MCF 10A (cell line): ENCODE data around the gene VAPA. TPM values are rescaled to one million over a fixed set of nuclear protein-coding genes. Genes with fewer than 3 reads are reported as not detected.

ENCODE experiments used
- BruUV-seq: library from RNA; stranded (reverse); fragments of 400-500 nt; replicated peaks from 2 replicates; lab custom pipeline; 2021; lab: Mats Ljungman, UMichigan
- CTCF ChIA-PET: fragments of 300-600 bp; sonication (Branson Sonifier 250); formaldehyde crosslinking; extraction: SDS; loops from one replicate; lab custom pipeline; 2021; ENCODE audit warnings: antibody characterized with exemption, inconsistent platforms; lab: Yijun Ruan, JAX
- POLR2A ChIA-PET: fragments of 300-600, 350-650 bp; sonication (Branson Sonifier 250); formaldehyde crosslinking; extraction: SDS; loops from one replicate; lab custom pipeline; 2020; ENCODE audit warnings: antibody characterized with exemption, inconsistent platforms; lab: Yijun Ruan, JAX
- DNase-seq: peaks from one replicate; pipeline ENCODE4 v3.0.0-alpha.2; 2018; ENCODE audit not compliant: unreplicated experiment
- H3K27ac Mint-ChIP-seq: one replicate; pipeline ENCODE4 v1.8.0; 2022; ENCODE audit warnings: mild to moderate bottlenecking, low read depth, mixed read lengths; ENCODE audit not compliant: unreplicated experiment
- H3K27me3 Mint-ChIP-seq: one replicate; pipeline ENCODE4 v1.8.0; 2022; ENCODE audit warnings: mixed read lengths; ENCODE audit not compliant: insufficient read depth, unreplicated experiment
- H3K36me3 Mint-ChIP-seq: one replicate; pipeline ENCODE4 v1.8.0; 2022; ENCODE audit warnings: mild to moderate bottlenecking, moderate library complexity, mixed read lengths; ENCODE audit not compliant: insufficient read depth, unreplicated experiment
- H3K4me1 Mint-ChIP-seq: one replicate; pipeline ENCODE4 v1.8.0; 2022; ENCODE audit warnings: mixed read lengths; ENCODE audit not compliant: insufficient read depth, unreplicated experiment
- H3K4me3 Mint-ChIP-seq: one replicate; pipeline ENCODE4 v1.8.0; 2022; ENCODE audit warnings: mild to moderate bottlenecking, moderate library complexity, mixed read lengths; ENCODE audit not compliant: unreplicated experiment
- H3K9me3 Mint-ChIP-seq: one replicate; pipeline ENCODE4 v1.8.0; 2022; ENCODE audit warnings: mixed read lengths; ENCODE audit not compliant: unreplicated experiment
- intact Hi-C: fragments of 100-400 bp; cut with micrococcal nuclease; formaldehyde crosslinking; loops from 2 replicates; pipeline ENCODE4 v1.14.1; 2022
- total RNA-seq: library from RNA; stranded (reverse); gene quantifications from 2 replicates; pipeline ENCODE4 v1.2.3, GENCODE V29; 2022
- TF ChIP-seq, protein P1 (sequence below): fragments of 200-600 bp; IDR thresholded peaks from one replicate; pipeline ENCODE4 v1.8.0; 2022; ENCODE audit warnings: antibody characterized with exemption, mild to moderate bottlenecking; ENCODE audit not compliant: unreplicated experiment

VAPA gene
- total RNA-seq, 1 experiment from 2014 or later: 286 TPM

DNA sequence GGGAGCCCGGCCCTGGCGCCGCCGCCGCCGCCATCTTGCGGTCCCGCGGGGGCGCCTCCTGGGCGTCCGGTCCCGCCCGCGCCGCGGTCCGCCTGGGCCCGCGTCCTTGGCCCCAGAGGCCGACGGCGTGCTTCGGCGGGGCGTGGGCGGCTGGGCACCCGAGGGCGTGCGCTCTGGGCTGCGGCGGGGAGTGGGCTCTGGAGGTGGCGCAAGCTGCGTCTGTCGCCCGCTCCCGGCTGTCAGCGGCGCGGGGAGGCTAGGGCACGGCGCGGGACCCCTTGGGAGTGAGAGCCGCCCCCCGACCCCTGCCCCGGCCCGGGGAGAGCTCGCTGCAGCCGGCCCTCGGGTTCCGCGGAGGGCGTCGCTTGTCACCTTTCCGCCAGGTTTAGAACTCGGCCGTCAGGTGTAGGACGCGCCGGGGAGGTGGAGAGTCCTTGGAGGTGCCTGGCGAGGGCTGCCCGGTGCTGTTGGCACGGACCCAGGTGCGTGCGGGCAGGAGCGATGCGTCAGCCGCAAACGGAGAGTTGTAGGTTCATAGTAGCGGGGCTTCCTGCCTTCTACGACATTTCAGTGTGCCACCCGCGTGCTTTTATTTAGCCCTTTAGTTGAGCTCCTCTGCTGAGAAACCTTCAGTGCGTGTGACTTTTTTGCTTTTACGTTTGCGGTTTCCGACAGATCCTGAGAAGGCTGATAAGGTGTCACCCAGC is 921 bp downstream of the VAPA start:
- POLR2A ChIA-PET: interaction anchor here (0.6 to 3.6 kb wide), 42 partner anchors 10 to 814 kb away, joined by 3 to 57 read pairs (median 6); partner anchors contain the start of gene RAB31
- H3K4me1 Mint-ChIP-seq: peaks cover 13% of the 10 kb centered on the region
- no TSS peak for BruUV-seq

DNA sequence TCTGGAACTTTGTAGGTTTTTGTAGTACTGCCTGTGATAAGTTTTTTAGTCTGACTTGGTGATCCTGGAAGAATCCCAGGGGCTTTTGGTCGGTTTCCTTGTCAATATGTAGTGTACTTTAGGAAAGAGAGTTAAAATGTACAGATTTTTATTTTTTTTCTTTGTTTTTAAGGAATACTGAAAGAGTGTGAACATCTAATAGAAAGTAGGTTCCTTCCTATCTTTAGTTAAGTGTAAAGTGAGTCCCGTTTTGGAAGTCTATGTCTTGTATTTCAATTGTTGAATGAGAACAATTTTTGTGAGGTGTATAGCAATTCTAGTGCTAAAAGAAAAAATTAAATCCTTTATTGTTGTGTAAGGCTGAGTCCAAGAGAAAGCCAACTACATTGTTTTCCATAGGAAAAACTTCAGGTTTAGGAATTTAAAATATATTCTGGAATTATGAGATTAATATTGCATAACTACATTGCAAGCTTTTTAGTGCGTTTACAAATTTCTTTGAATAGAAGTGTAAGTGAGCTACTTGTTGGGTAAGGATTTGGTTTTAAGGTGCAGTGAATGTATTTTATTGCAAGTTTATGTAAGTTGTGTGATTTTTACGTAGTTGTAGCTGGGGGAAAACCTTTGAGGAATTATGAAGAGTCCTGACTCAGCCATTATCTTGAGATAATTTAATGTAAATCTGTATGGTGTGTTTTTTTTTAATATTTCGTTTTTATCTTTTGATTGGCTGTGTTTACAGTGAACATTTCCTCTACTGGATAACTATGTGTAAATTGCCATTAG is 1.7 kb downstream of the VAPA start:
- Mint-ChIP-seq H3K27ac (peak overlapping the region; percentile 96), H3K4me3 (peak overlapping the region; percentile 91), H3K27me3 (no peaks in the 10 kb centered on the region), H3K9me3 (no peaks in the 10 kb centered on the region), H3K4me1 (peaks cover 13% of the 10 kb centered on the region), H3K36me3 (no peaks in the 10 kb centered on the region)
- no peak for DNase-seq
- TF ChIP-seq, protein P1, sequence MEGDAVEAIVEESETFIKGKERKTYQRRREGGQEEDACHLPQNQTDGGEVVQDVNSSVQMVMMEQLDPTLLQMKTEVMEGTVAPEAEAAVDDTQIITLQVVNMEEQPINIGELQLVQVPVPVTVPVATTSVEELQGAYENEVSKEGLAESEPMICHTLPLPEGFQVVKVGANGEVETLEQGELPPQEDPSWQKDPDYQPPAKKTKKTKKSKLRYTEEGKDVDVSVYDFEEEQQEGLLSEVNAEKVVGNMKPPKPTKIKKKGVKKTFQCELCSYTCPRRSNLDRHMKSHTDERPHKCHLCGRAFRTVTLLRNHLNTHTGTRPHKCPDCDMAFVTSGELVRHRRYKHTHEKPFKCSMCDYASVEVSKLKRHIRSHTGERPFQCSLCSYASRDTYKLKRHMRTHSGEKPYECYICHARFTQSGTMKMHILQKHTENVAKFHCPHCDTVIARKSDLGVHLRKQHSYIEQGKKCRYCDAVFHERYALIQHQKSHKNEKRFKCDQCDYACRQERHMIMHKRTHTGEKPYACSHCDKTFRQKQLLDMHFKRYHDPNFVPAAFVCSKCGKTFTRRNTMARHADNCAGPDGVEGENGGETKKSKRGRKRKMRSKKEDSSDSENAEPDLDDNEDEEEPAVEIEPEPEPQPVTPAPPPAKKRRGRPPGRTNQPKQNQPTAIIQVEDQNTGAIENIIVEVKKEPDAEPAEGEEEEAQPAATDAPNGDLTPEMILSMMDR: no peak
- BruUV-seq: TSS peak; percentile 41
- intact Hi-C loops: loop anchor here (2.0 to 10.0 kb wide), 5 partner anchors 38 to 301 kb away; partner anchors contain the start of gene PPP4R1
- CTCF ChIA-PET: interaction anchor here (0.6 to 1.0 kb wide), 3 partner anchors 36 to 96 kb away, joined by 3 to 5 read pairs (median 3); no protein-coding TSS in a partner anchor
- POLR2A ChIA-PET: interaction anchor here (0.6 to 3.6 kb wide), 41 partner anchors 10 to 1993 kb away, joined by 3 to 57 read pairs (median 5); partner anchors contain the start of genes MPPE1 and RAB31

More for the DNA sequence above, 921 bp downstream of the VAPA start:
- peak overlapping the region; percentile 96 for H3K27ac Mint-ChIP-seq
- DNase-seq: peak; percentile 87
- peak overlapping the region; percentile 91 for H3K4me3 Mint-ChIP-seq
- TF ChIP-seq, protein P1: no peak
- intact Hi-C loops: loop anchor here (2.0 to 10.0 kb wide), 5 partner anchors 37 to 300 kb away; partner anchors contain the start of gene PPP4R1
- H3K9me3 Mint-ChIP-seq: no peaks in the 10 kb centered on the region
- H3K36me3 Mint-ChIP-seq: no peaks in the 10 kb centered on the region
- CTCF ChIA-PET: interaction anchor here (0.6 to 1.0 kb wide), 2 partner anchors 37 to 64 kb away, joined by 3 to 5 read pairs; no protein-coding TSS in a partner anchor
- no peaks in the 10 kb centered on the region for H3K27me3 Mint-ChIP-seq

DNA sequence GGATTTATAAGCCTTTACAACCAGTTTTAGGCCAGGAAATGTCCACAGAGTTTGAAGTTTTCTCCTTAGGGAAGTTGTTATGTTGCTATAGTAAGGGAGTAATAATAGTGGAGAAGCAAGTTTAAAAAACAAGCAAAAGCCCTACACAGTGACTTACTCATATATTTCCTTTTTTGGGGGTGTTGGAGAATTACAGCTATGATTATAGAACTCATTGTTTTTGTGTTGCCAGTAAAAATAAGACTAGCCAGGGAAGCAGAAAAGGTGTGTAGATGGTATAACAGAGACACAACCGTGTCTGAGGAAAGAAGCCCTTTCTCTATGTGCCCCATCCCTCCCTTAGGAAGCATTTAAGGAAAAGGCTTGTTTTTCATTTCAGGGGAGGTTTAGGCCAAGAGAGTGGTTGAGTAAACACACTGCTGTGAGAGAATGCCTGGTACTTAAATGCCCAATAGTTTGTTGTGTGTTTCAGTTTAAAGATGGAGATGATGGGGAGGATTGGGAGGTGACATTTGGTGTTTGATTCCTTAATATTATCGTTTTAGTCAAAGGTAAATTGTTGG is 2.3 kb downstream of the VAPA start:
- Mint-ChIP-seq H3K27ac (peak overlapping the region; percentile 96), H3K4me1 (peaks cover 13% of the 10 kb centered on the region), H3K36me3 (no peaks in the 10 kb centered on the region), H3K4me3 (peak overlapping the region; percentile 91), H3K27me3 (no peaks in the 10 kb centered on the region), H3K9me3 (no peaks in the 10 kb centered on the region)
- POLR2A ChIA-PET: interaction anchor here (0.6 to 3.6 kb wide), 20 partner anchors 9 to 1992 kb away, joined by 3 to 57 read pairs (median 8); partner anchors contain the start of genes MPPE1 and RAB31
- TF ChIP-seq, protein P1: no peak
- intact Hi-C loops: loop anchor here (5.0 to 10.0 kb wide), 4 partner anchors 39 to 301 kb away; partner anchors contain the start of gene PPP4R1
- DNase-seq: peak; percentile 10
- CTCF ChIA-PET: interaction anchor here (0.7 kb wide), 1 partner anchor 97 kb away, joined by 3 read pairs; no protein-coding TSS in a partner anchor
- no TSS peak for BruUV-seq
